Activated CD8-positive, alpha-beta T cell treated with anti-CD3 and anti-CD28 coated beads, Interleukin-2, amount 10 ng/mL, durations not matched to agents 7 days and 5 days (primary cell): Measurements from ENCODE around the gene MYO5C. TPM values are rescaled to one million over a fixed set of nuclear protein-coding genes. Genes with fewer than 3 reads are reported as not detected.

ENCODE experiments used
- ATAC-seq: fragments of 150-1000 bp; cut with Tn5 transposase; one replicate; pipeline ENCODE4 v1.10.0; 2021; ENCODE audit warnings: moderate library complexity
- CTCF ChIA-PET: fragments of 350-600 bp; sonication (Branson Sonifier 250); formaldehyde crosslinking; loops from one replicate; lab custom pipeline; 2021; ENCODE audit warnings: antibody characterized with exemption; lab: Charles Lee
- POLR2A ChIA-PET: fragments of 350-600 bp; sonication (Branson Sonifier 250); formaldehyde crosslinking; loops from one replicate; lab custom pipeline; 2021; ENCODE audit warnings: antibody characterized with exemption; lab: Charles Lee
- DNase-seq: peaks from one replicate; pipeline ENCODE4 v3.0.0-alpha.2; 2020
- H3K27ac Mint-ChIP-seq: one replicate; pipeline ENCODE4 v1.8.0; 2021; ENCODE audit warnings: mild to moderate bottlenecking, mixed read lengths
- H3K27me3 Mint-ChIP-seq: one replicate; pipeline ENCODE4 v1.8.0; 2021; ENCODE audit warnings: low read depth, mixed read lengths
- H3K36me3 Mint-ChIP-seq: one replicate; pipeline ENCODE4 v1.8.0; 2021; ENCODE audit warnings: low read depth, mixed read lengths
- H3K4me1 Mint-ChIP-seq: one replicate; pipeline ENCODE4 v1.8.0; 2021; ENCODE audit warnings: low read depth, mixed read lengths
- H3K4me3 Mint-ChIP-seq: one replicate; pipeline ENCODE4 v1.8.0; 2021; ENCODE audit warnings: mild to moderate bottlenecking, mixed read lengths
- H3K9me3 Mint-ChIP-seq: one replicate; pipeline ENCODE4 v1.8.0; 2022; ENCODE audit warnings: mixed read lengths; ENCODE audit not compliant: insufficient read depth
- total RNA-seq, 2 experiments: library from RNA; stranded (reverse); gene quantifications; one replicate each; pipeline ENCODE4 v1.2.3, GENCODE V29; 2021

MYO5C gene, protein sequence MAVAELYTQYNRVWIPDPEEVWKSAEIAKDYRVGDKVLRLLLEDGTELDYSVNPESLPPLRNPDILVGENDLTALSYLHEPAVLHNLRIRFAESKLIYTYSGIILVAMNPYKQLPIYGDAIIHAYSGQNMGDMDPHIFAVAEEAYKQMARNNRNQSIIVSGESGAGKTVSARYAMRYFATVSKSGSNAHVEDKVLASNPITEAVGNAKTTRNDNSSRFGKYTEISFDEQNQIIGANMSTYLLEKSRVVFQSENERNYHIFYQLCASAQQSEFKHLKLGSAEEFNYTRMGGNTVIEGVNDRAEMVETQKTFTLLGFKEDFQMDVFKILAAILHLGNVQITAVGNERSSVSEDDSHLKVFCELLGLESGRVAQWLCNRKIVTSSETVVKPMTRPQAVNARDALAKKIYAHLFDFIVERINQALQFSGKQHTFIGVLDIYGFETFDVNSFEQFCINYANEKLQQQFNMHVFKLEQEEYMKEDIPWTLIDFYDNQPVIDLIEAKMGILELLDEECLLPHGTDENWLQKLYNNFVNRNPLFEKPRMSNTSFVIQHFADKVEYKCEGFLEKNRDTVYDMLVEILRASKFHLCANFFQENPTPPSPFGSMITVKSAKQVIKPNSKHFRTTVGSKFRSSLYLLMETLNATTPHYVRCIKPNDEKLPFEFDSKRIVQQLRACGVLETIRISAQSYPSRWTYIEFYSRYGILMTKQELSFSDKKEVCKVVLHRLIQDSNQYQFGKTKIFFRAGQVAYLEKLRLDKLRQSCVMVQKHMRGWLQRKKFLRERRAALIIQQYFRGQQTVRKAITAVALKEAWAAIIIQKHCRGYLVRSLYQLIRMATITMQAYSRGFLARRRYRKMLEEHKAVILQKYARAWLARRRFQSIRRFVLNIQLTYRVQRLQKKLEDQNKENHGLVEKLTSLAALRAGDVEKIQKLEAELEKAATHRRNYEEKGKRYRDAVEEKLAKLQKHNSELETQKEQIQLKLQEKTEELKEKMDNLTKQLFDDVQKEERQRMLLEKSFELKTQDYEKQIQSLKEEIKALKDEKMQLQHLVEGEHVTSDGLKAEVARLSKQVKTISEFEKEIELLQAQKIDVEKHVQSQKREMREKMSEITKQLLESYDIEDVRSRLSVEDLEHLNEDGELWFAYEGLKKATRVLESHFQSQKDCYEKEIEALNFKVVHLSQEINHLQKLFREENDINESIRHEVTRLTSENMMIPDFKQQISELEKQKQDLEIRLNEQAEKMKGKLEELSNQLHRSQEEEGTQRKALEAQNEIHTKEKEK (N-terminal part only)
- total RNA-seq: 1 to 10 TPM; 2.5 to 3.2 TPM

DNA sequence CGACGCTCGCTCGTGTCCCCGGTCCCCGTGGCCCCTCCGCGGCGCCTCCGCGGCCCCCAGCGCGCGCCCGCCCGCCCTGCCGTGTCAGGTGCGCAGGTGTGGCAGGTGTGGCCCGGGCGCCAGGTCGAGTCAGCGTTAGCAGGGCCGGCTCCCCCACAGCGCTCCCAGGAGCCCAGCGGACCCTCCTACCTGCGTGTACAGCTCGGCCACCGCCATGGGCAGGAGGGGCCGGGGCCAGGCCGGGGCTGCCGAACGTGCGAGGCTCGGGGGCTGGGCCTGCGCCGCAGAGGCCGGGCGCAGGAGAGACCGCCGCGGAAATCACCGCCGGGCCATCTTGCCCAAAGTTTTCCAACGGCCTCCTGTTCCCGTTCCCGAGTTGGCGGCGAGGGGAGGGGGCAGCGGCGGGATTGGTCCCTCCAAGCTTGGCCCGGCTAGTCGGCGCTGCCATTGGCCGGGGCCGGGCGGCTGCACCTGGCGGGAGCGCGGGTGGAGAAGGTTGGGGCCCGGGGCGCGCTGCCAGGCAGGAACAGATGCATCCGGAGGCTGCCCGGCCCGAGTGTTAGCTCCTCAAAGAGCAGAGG lies at the start of gene MYO5C:
Gene MYO5C (minus strand): TSS at position 384 of the 581 bp plus-strand sequence. CDS start 168 bp downstream, at position 216.
- Mint-ChIP-seq H3K4me1 (peaks cover 27% of the 10 kb centered on the region), H3K9me3 (no peaks in the 10 kb centered on the region), H3K36me3 (no peaks in the 10 kb centered on the region), H3K27ac (no peak within 1 kb of the TSS), H3K27me3 (peaks cover 55% of the 10 kb centered on the region), H3K4me3 (peak within 1 kb of the TSS; percentile 42)
- DNase-seq (no peak), ATAC-seq (peak; percentile 60)
- POLR2A ChIA-PET: interaction anchor here (0.6 to 2.1 kb wide), 2 partner anchors 34 to 148 kb away, joined by 3 to 4 read pairs; no protein-coding TSS in a partner anchor
- CTCF ChIA-PET: interaction anchor here (1.7 to 2.4 kb wide), 2 partner anchors 14 to 33 kb away, joined by 3 to 8 read pairs; no protein-coding TSS in a partner anchor

DNA sequence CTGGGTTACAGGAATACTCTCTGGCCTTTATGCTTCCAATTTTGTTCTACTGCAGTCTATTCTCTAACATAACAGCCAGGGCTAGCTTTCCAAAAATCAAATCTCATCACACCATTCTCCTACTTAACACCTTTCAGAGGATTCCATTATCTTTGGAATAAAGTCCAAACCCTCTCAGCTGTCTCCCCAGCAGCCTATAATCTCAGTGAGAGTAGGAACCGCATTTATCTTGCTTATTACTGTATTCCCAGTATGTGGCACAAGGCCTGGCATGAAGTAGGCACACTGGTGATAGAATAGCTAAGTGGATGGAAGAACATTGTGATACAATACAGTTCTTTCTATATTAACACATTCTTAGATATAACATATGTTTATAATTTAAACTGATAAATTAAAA lies 49.0 kb upstream of the MYO5C start:
- no peak overlapping the region for H3K27ac Mint-ChIP-seq

DNA sequence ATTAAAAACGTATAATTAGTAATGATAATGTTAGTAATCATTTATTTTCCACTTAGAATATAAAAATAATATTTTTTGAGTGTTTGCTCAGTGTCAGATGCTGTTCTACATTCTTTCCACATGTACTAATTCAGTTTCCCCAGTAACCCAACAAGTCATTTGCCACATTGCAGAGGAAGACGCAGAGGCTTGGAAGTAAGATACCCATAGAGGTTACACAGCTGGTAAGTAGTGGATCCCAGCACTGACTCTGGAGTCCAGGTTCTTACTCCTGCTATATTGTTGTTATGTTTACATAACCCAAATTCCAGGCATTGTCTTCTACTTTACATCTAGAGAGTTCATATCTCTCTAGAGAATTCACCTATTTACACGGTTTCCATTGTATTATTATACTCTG lies 48.2 kb upstream of the MYO5C start:
- POLR2A ChIA-PET: no interaction called here

More for the DNA sequence above, 49.0 kb upstream of the MYO5C start:
- H3K4me3 Mint-ChIP-seq: no peak overlapping the region
- ChIA-PET POLR2A (no interaction called here), CTCF (interaction anchor here (1.5 kb wide), 1 partner anchor 35 kb away, joined by 5 read pairs; no protein-coding TSS in a partner anchor)
- H3K36me3 Mint-ChIP-seq: peaks cover 28% of the 10 kb centered on the region
- peaks cover 1% of the 10 kb centered on the region for H3K4me1 Mint-ChIP-seq
- no peaks in the 10 kb centered on the region for H3K27me3 Mint-ChIP-seq
- no peak for DNase-seq
- no peaks in the 10 kb centered on the region for H3K9me3 Mint-ChIP-seq
- no peak for ATAC-seq

DNA sequence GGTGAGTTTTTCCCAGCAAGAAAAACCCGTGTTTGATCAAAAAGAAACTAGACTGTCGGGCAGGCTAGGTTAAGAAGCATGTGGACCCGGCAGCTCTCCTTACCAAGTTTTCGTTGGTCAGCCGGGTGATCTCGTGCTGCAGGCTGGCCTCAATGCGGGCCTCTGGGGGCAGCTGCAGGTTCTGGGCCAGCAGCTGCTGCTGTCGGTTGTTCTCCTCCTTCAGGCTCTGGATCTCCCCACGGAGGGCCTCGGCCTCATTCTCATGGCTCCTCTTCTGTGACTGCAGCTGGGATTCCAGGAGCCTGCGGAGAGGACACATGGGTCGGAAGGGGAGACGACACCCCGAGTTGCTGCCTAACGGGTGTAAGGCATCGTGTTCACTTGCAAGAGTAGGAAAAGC lies 44.5 kb upstream of the MYO5C start:
- no peak overlapping the region for H3K4me3 Mint-ChIP-seq
- no peaks in the 10 kb centered on the region for H3K27me3 Mint-ChIP-seq
- peak overlapping the region; percentile 29 for H3K27ac Mint-ChIP-seq
- peaks cover 22% of the 10 kb centered on the region for H3K4me1 Mint-ChIP-seq
- no peaks in the 10 kb centered on the region for H3K9me3 Mint-ChIP-seq
- CTCF ChIA-PET: interaction anchor here (1.2 kb wide), 1 partner anchor 391 kb away, joined by 3 read pairs; no protein-coding TSS in a partner anchor
- no peak for ATAC-seq
- DNase-seq: no peak
- peaks cover 21% of the 10 kb centered on the region for H3K36me3 Mint-ChIP-seq
- POLR2A ChIA-PET: no interaction called here

More for the DNA sequence above, 48.2 kb upstream of the MYO5C start:
- Mint-ChIP-seq H3K27me3 (no peaks in the 10 kb centered on the region), H3K9me3 (no peaks in the 10 kb centered on the region), H3K36me3 (peaks cover 23% of the 10 kb centered on the region), H3K27ac (no peak overlapping the region), H3K4me1 (peaks cover 2% of the 10 kb centered on the region), H3K4me3 (no peak overlapping the region)
- ATAC-seq (no peak), DNase-seq (no peak)
- CTCF ChIA-PET: interaction anchor here (1.4 to 1.5 kb wide), 2 partner anchors 22 to 36 kb away, joined by 3 to 5 read pairs; no protein-coding TSS in a partner anchor

DNA sequence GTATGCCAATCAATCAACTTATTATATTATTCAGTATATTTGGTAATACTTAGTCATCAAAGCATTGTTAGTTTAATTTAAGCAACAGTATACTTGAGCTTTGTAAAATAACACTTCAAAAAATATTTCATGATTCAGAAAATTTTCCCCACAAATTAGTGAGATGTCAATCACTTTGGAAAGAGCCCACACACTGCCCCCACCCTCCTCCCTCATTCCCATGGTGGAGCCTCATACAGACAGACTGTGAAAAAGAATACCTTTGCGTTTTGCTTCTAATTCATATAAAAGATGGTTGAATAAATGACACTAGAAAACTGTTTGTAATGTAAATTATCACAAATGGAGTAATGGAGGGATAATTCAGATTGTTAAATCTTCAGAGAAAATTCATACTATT lies 43.3 kb upstream of the MYO5C start:
- ATAC-seq: no peak
- ChIA-PET POLR2A (no interaction called here), CTCF (interaction anchor here (1.5 kb wide), 1 partner anchor 82 kb away, joined by 3 read pairs; no protein-coding TSS in a partner anchor)
- no peak overlapping the region for H3K4me3 Mint-ChIP-seq
- peaks cover 22% of the 10 kb centered on the region for H3K4me1 Mint-ChIP-seq
- no peak overlapping the region for H3K27ac Mint-ChIP-seq
- peaks cover 21% of the 10 kb centered on the region for H3K36me3 Mint-ChIP-seq
- DNase-seq: no peak
- no peaks in the 10 kb centered on the region for H3K9me3 Mint-ChIP-seq
- H3K27me3 Mint-ChIP-seq: no peaks in the 10 kb centered on the region

DNA sequence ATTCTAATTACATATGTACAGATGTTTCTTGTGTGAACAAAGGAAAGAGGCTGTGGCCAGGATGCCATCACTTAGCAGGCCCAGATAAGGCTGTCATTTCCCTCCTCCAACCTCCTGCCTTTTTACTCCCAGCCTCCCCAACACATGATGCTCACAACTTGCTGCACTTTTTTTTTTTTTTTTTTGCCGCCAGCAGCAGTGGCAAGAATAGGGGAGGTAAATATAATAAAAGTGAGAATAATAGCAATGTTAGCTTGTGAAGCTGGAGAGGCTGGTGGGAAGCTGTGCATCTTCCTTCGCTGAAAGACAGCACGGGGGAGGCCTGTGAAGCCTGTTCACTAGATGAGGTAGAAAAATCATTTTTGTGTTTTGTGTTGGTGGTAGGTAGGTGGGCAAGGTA lies 42.5 kb upstream of the MYO5C start:
- ChIA-PET CTCF (interaction anchor here (1.0 to 1.5 kb wide), 2 partner anchors 81 to 189 kb away, joined by 3 read pairs; no protein-coding TSS in a partner anchor), POLR2A (no interaction called here)
- Mint-ChIP-seq H3K9me3 (no peaks in the 10 kb centered on the region), H3K36me3 (peaks cover 21% of the 10 kb centered on the region), H3K27me3 (no peaks in the 10 kb centered on the region), H3K4me1 (peaks cover 25% of the 10 kb centered on the region), H3K4me3 (no peak overlapping the region), H3K27ac (peak overlapping the region; percentile 53)
- ATAC-seq (no peak), DNase-seq (no peak)

DNA sequence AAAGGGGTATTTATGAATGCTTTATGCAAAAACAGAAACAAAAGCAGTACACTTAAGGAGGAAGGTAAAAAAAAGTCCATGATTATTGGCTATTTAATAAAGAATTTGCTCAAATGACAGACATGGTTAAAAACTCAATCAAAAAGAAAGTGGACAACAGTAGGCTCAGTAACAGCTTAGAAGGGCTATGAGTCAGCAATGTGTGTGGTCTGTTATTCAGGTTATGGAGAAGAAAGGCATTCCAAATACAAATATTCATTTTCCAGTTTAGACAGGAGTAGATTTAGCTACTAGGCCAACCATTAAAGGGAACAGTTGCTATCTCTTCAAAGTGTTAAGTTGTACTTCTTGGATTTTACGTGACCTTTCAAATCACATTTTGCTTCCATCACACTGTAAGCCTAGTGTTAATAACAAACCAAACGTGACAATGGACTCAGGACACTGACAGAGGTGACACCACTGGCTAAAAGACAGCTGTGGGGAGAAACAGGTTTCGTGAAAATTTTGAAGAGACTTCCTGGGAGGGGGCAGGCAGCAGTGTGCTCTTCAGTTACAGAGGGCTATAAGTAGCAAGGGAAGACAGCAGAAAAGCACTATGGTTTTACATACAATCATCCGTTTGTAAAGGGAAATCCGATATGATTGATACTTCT lies 41.7 kb upstream of the MYO5C start:
- no peak for DNase-seq
- Mint-ChIP-seq H3K4me1 (peaks cover 32% of the 10 kb centered on the region), H3K36me3 (peaks cover 25% of the 10 kb centered on the region), H3K4me3 (no peak overlapping the region), H3K27me3 (no peaks in the 10 kb centered on the region), H3K27ac (peak overlapping the region; percentile 0), H3K9me3 (no peaks in the 10 kb centered on the region)
- no peak for ATAC-seq
- CTCF ChIA-PET: interaction anchor here (1.0 to 7.3 kb wide), 3 partner anchors 81 to 397 kb away, joined by 3 to 73 read pairs (median 3); no protein-coding TSS in a partner anchor
- POLR2A ChIA-PET: no interaction called here

DNA sequence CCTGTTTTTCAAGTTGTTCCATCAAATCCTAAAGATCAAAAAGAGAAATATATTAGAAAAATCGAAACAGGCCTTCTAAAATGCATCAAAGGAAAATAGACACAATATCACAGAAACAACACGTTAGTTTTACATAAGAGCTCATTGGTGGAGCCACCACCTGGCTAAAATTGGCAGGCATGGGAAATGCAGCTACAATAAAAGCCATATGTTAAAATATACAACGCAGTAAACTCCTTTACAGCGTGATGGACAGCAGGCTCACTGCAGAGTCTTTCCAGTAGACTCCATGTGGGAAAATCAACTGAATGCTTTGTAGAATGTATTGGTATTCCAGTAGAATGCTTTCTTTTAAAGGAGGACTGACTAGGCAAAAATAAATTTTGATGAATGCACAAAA lies 40.9 kb upstream of the MYO5C start:
- H3K9me3 Mint-ChIP-seq: no peaks in the 10 kb centered on the region

DNA sequence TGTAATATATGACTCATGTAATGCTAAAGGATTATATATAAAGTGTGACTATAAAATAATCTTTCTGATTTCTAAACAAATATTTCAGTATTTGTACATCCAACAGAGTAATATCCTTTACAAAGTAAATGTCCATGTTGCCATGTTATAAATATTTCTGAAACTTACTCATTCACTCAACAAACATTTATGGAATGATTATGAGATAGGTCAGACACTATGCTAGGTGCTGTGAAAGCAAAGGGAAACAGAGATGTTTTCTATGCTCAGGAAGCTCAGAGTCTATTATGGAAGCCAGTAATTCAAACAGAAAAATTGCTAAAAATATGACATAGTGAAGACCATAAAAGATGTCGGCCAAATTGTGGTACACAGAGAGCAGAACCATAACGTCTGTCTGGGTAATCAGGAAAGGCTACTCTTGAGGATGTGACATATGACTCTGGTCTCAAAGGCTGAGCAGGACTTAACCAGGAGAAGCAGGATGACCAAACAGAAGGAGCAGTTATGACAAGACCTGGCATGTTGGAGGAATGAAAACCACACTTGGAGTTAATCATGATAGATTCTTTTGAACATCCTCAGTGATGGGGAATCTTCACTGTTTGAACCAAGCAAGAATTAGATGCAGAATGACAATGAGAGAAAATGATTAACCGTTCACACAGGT lies 39.0 kb upstream of the MYO5C start:
- ChIA-PET POLR2A (no interaction called here), CTCF (interaction anchor here (1.0 to 7.3 kb wide), 5 partner anchors 78 to 401 kb away, joined by 3 to 73 read pairs (median 3); no protein-coding TSS in a partner anchor)
- DNase-seq (no peak), ATAC-seq (no peak)
- no peaks in the 10 kb centered on the region for H3K27me3 Mint-ChIP-seq
- peaks cover 52% of the 10 kb centered on the region for H3K4me1 Mint-ChIP-seq
- H3K36me3 Mint-ChIP-seq: peaks cover 23% of the 10 kb centered on the region
- H3K27ac Mint-ChIP-seq: no peak overlapping the region
- no peaks in the 10 kb centered on the region for H3K9me3 Mint-ChIP-seq
- H3K4me3 Mint-ChIP-seq: no peak overlapping the region

More for the DNA sequence above, 40.9 kb upstream of the MYO5C start:
- DNase-seq: no peak
- ATAC-seq: no peak
- CTCF ChIA-PET: interaction anchor here (1.0 to 7.3 kb wide), 4 partner anchors 75 to 399 kb away, joined by 3 to 73 read pairs (median 5); no protein-coding TSS in a partner anchor
- H3K27me3 Mint-ChIP-seq: no peaks in the 10 kb centered on the region
- H3K4me3 Mint-ChIP-seq: no peak overlapping the region
- H3K27ac Mint-ChIP-seq: no peak overlapping the region
- peaks cover 25% of the 10 kb centered on the region for H3K36me3 Mint-ChIP-seq
- POLR2A ChIA-PET: no interaction called here
- H3K4me1 Mint-ChIP-seq: peaks cover 40% of the 10 kb centered on the region
